ENCODE measurements around the gene ARID5B.

DNA sequence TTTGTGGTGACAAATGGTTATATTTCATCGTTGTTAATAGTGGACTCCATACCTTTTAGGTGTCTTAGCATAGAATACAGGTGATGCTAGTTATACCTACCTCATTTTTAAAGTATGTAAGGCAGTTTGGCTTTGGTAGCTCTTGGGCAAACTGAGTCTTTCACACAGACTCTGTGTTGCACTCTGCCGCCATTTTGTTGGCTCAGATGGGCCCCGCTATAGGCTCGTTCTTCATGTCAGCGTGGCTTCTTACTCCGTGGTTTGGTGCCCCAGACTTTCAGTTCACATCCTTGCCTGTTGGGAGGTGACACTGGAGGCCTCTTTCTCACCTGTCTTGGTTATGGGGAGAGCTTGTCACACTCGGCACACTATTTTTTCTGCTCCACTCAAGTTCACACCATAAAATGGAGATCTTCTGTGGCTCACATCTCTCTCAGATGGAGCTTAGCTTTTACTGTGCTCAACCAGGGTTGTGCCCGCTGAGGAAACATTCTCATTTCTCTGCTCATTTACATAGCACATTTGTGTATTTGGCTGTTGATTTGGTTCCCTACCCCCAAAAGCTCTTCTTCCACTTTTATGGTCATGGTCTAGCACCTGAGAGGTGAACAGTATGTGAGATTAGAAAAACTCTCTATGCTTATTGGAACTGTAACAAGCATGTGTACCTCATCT, 178.5 kb downstream of the ARID5B start:
- TF ChIP-seq CTCF (conservative IDR thresholded peaks at IDR 0.05; ENCODE audit: low read depth, low read length) = no peak
- TF ChIP-seq POLR2A (IDR thresholded peaks at IDR 0.05; ENCODE audit: low read depth, low read length) = no peak
- TF ChIP-seq NFE2L2 (IDR thresholded peaks at IDR 0.05; ENCODE audit: low read depth, low read length) = no peak
- no peak for TF ChIP-seq SMC3 (IDR thresholded peaks at IDR 0.05; ENCODE audit: low read depth, low read length)
- no peak for TF ChIP-seq RAD21 (IDR thresholded peaks at IDR 0.05; ENCODE audit: low read length)
- TF ChIP-seq CEBPB (IDR thresholded peaks at IDR 0.05; ENCODE audit: low read depth, low read length) = no peak
- no peak for TF ChIP-seq MXI1 (IDR thresholded peaks at IDR 0.05; ENCODE audit: borderline replicate concordance, low read depth, low read length)
- TF ChIP-seq CHD1 (IDR thresholded peaks at IDR 0.05; ENCODE audit: low read depth, low read length) = no peak
